GM23338 (cell line): ENCODE measurements around the gene CFAP70.

Source experiments
- EZH2 ChIP-seq: fragments of 200-600 bp; sonication (generic); IDR thresholded peaks from one replicate; pipeline ENCODE4 v1.8.0; 2017; ENCODE audit warnings: antibody characterized with exemption, mild to moderate bottlenecking, low read depth; ENCODE audit not compliant: unreplicated experiment
- JUNB ChIP-seq: IDR thresholded peaks from one replicate; pipeline ENCODE4 v1.6.1; 2016; ENCODE audit warnings: antibody characterized with exemption; ENCODE audit not compliant: unreplicated experiment
- POLR2AphosphoS5 ChIP-seq: IDR thresholded peaks from 2 replicates; pipeline ENCODE4 v1.6.1; 2016; ENCODE audit warnings: antibody characterized with exemption, low read depth
- REST ChIP-seq: IDR thresholded peaks from one replicate; pipeline ENCODE4 v1.6.1; 2018; ENCODE audit warnings: antibody characterized with exemption; ENCODE audit not compliant: unreplicated experiment
- TF ChIP-seq, protein P1 (sequence below), 2 experiments: fragments of 200-600 bp in 1 of 2; sonication (generic) in 1 of 2; conservative IDR thresholded peaks; 2 replicates each; pipeline versions ENCODE4 v1.5.1 to v1.6.1; 2016 to 2017; ENCODE audit warnings: antibody characterized with exemption in 2 of 2, low read depth in 2 of 2, mild to moderate bottlenecking in 2 of 2, moderate library complexity in 1 of 2

DNA sequence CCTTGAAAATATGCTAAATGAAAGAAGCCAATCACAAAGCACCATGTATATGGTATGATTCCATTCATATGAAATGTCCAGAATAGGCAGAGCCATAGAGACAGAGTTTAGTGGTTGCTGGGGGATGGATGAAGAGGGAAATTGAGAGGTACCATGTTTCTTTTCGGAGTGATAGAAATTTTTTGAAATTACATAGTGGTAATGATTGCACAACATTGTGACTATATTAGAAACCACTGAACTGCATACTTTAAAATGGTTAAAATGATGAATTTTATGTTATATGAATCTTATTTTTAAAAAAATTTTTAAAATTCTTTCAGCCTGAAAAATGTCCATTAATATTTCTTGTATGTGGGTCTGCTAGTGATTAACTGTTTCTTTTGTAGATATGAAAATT is 137.7 kb downstream of the CFAP70 start:
- TF ChIP-seq EZH2: no peak
- TF ChIP-seq, protein P1, sequence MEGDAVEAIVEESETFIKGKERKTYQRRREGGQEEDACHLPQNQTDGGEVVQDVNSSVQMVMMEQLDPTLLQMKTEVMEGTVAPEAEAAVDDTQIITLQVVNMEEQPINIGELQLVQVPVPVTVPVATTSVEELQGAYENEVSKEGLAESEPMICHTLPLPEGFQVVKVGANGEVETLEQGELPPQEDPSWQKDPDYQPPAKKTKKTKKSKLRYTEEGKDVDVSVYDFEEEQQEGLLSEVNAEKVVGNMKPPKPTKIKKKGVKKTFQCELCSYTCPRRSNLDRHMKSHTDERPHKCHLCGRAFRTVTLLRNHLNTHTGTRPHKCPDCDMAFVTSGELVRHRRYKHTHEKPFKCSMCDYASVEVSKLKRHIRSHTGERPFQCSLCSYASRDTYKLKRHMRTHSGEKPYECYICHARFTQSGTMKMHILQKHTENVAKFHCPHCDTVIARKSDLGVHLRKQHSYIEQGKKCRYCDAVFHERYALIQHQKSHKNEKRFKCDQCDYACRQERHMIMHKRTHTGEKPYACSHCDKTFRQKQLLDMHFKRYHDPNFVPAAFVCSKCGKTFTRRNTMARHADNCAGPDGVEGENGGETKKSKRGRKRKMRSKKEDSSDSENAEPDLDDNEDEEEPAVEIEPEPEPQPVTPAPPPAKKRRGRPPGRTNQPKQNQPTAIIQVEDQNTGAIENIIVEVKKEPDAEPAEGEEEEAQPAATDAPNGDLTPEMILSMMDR (conservative IDR thresholded peaks at IDR 0.05; ENCODE audit: low read depth in 2 of 2): no peak
- TF ChIP-seq POLR2AphosphoS5: no peak
- no peak for TF ChIP-seq JUNB
- TF ChIP-seq REST: no peak
